Mesendoderm (in vitro differentiated cells): Measurements from ENCODE around the gene PLEKHA8.
A peak's percentile ranks its signal among the peaks of the same experiment; 100 is the strongest.

Source experiments
- DNase-seq: peaks from one replicate; pipeline ENCODE4 v3.0.0; 2013
- H2AK5ac ChIP-seq: 2 replicates; pipeline ENCODE4 v1.6.1; 2013; ENCODE audit warnings: low read length, inconsistent platforms
- H2BK120ac ChIP-seq: 2 replicates; pipeline ENCODE4 v1.6.1; 2013; ENCODE audit warnings: low read depth, mild to moderate bottlenecking, low read length, moderate library complexity, mixed read lengths
- H2BK15ac ChIP-seq: replicated peaks from 2 replicates; pipeline ENCODE4 v1.6.1; 2013; ENCODE audit warnings: low read depth, mild to moderate bottlenecking, moderate library complexity
- H2BK5ac ChIP-seq: 2 replicates; pipeline ENCODE4 v1.6.1; 2013; ENCODE audit warnings: low read length, inconsistent platforms
- H3K18ac ChIP-seq: 2 replicates; pipeline ENCODE4 v1.6.1; 2013; ENCODE audit warnings: mild to moderate bottlenecking, low read length, mixed read lengths
- H3K23ac ChIP-seq: one replicate; pipeline ENCODE4 v1.6.1; 2013; ENCODE audit warnings: low read length
- H3K27ac ChIP-seq: 2 replicates; pipeline ENCODE4 v1.5.1; 2013; ENCODE audit warnings: low read depth, mild to moderate bottlenecking, inconsistent platforms, low read length, moderate library complexity
- H3K27me3 ChIP-seq: 2 replicates; pipeline ENCODE4 v1.6.1; 2013; ENCODE audit warnings: low read length, control low read depth, mild to moderate bottlenecking, inconsistent platforms; ENCODE audit not compliant: insufficient read depth, poor library complexity
- H3K36me3 ChIP-seq: 2 replicates; pipeline ENCODE4 v1.6.1; 2013; ENCODE audit warnings: low read length, inconsistent platforms; ENCODE audit not compliant: control insufficient read depth, insufficient read depth
- H3K4ac ChIP-seq: one replicate; pipeline ENCODE4 v1.6.1; 2013; ENCODE audit warnings: low read depth, mild to moderate bottlenecking, low read length, moderate library complexity
- H3K4me1 ChIP-seq: 2 replicates; pipeline ENCODE4 v1.6.1; 2013; ENCODE audit warnings: low read depth, low read length, inconsistent platforms; ENCODE audit not compliant: control insufficient read depth
- H3K4me2 ChIP-seq: 2 replicates; pipeline ENCODE4 v1.6.1; 2013; ENCODE audit warnings: low read length
- H3K4me3 ChIP-seq: 2 replicates; pipeline ENCODE4 v1.5.1; 2013; ENCODE audit warnings: mild to moderate bottlenecking, low read length
- H3K56ac ChIP-seq: one replicate; pipeline ENCODE4 v1.6.1; 2013; ENCODE audit warnings: low read length
- H3K79me1 ChIP-seq: 2 replicates; pipeline ENCODE4 v1.6.1; 2013; ENCODE audit warnings: low read length, inconsistent platforms
- H3K79me2 ChIP-seq: 2 replicates; pipeline ENCODE4 v1.6.1; 2013; ENCODE audit warnings: mild to moderate bottlenecking, low read length; ENCODE audit not compliant: control insufficient read depth, insufficient read depth
- H3K9ac ChIP-seq: 2 replicates; pipeline ENCODE4 v1.6.1; 2013; ENCODE audit warnings: low read length, inconsistent platforms
- H4K5ac ChIP-seq: one replicate; pipeline ENCODE4 v1.6.1; 2013; ENCODE audit warnings: low read length
- H4K8ac ChIP-seq: one replicate; pipeline ENCODE4 v1.6.1; 2013; ENCODE audit warnings: low read depth, mild to moderate bottlenecking, control low read depth, low read length, moderate library complexity
- WGBS: extraction: QIAGEN DNeasy Blood & Tissue Kit; methylation state at CpG from one replicate; pipeline ENCODE4 v1.1.7; 2013; ENCODE audit warnings: low lambda C conversion rate, missing lambda C conversion rate; ENCODE audit not compliant: insufficient coverage; ENCODE audit errors: extremely low coverage; 5-methylcytosine and 5-hydroxymethylcytosine counted together

PLEKHA8 gene

DNA sequence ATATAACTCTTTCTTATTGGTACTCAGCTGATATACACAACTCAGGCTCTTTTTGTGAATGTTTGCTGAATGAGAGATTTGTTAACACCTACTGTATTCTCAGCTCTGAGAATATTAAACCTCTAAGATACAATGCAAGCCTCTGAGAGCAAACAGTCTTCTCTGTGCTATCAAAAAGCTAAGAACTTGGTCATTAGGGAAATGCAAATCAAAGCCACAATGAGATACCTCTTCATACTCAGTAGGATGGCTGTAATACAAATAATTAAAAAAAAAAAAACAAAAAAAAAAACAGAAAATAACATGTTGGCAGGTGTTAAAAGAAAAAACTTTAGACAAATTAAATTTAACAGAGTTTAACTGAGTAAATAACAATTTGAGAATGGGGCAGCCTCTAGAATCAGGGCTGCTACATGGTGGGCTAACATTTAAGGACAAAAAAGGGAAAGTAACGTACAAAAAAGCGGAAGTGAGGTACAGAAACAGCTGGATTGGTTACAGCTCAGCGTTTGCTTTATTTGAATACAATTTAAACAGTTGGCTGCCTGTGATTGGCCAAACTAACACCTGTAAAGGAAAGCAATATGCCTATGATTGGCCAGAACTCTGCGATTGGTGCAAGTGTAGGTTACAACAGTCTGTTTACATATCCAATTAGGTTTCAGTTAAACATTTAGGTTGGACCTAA, 91.8 kb downstream of the PLEKHA8 start:
- Histone ChIP-seq H4K5ac (no peak overlapping the region), H3K9ac (no peak overlapping the region), H2BK120ac (no peak overlapping the region), H2BK15ac (no peak overlapping the region), H3K23ac (no peak overlapping the region), H3K56ac (no peak overlapping the region), H3K79me1 (no peaks in the 10 kb centered on the region), H4K8ac (no peak overlapping the region), H3K4me3 (no peak overlapping the region), H3K27me3 (no peaks in the 10 kb centered on the region), H3K4me1 (no peaks in the 10 kb centered on the region), H3K79me2 (no peaks in the 10 kb centered on the region), H3K36me3 (no peaks in the 10 kb centered on the region), H3K18ac (no peak overlapping the region), H2AK5ac (no peak overlapping the region), H3K4ac (no peak overlapping the region), H3K27ac (no peak overlapping the region), H3K4me2 (no peak overlapping the region), H2BK5ac (no peak overlapping the region)
- DNase-seq: no peak
- WGBS: no CpG with 5 or more reads among the region's 4 CpGs

DNA sequence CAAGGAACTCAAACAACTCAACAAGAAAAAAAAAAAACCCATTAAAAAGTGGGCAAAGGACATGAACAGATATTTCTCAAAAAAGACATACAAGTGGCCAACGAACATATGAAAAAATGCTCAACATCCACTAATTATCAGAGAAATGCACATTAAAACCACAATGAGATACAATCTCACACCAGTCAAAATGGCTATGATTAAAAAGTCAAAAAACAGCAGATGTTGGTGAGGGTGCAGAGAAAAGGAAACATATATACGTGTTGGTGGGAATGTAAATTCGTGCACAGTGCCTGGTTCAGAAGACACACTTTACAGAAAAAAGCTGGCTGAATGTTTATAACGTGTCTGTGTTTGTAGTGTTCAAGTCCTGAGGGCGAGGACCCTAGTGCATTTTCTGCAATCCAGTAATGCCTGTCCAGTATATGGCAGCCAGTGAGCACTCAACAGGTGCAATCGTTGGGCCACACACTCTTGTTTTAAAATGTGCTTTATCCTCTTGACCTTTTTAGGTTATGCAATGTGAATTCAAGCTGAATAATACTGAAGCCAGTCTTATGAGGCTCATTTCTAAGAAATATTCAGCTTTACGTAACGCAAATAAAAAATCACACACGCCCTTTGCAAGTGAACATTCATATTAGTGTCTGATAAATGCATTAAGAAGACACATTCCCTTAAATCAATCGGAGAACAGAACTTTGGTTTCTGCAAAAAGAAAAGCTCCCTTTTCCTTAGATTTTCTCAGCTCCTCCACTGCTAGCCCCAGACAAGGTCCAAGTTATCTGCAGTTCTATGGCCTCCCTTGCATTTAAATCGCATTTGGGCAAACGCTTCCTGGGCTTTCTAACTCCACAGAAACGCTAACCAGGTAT, 105.8 kb downstream of the PLEKHA8 start:
- no peak overlapping the region for H2AK5ac ChIP-seq
- H3K36me3 ChIP-seq: no peaks in the 10 kb centered on the region
- H2BK15ac ChIP-seq: no peak overlapping the region
- peaks cover 3% of the 10 kb centered on the region for H3K27me3 ChIP-seq
- no peak overlapping the region for H4K5ac ChIP-seq
- H3K56ac ChIP-seq: peak overlapping the region; percentile 75
- H3K4me2 ChIP-seq: peak overlapping the region; percentile 90
- H3K9ac ChIP-seq: peak overlapping the region; percentile 60
- no peaks in the 10 kb centered on the region for H3K79me1 ChIP-seq
- no peak for DNase-seq
- H3K4ac ChIP-seq: no peak overlapping the region
- no peak overlapping the region for H3K23ac ChIP-seq
- peak overlapping the region; percentile 66 for H3K18ac ChIP-seq
- H3K4me3 ChIP-seq: peak overlapping the region; percentile 47
- H3K27ac ChIP-seq: no peak overlapping the region
- no peak overlapping the region for H4K8ac ChIP-seq
- no peaks in the 10 kb centered on the region for H3K79me2 ChIP-seq
- H2BK120ac ChIP-seq: no peak overlapping the region
- no peak overlapping the region for H2BK5ac ChIP-seq
- H3K4me1 ChIP-seq: no peaks in the 10 kb centered on the region
- WGBS: no CpG with 5 or more reads among the region's 13 CpGs

DNA sequence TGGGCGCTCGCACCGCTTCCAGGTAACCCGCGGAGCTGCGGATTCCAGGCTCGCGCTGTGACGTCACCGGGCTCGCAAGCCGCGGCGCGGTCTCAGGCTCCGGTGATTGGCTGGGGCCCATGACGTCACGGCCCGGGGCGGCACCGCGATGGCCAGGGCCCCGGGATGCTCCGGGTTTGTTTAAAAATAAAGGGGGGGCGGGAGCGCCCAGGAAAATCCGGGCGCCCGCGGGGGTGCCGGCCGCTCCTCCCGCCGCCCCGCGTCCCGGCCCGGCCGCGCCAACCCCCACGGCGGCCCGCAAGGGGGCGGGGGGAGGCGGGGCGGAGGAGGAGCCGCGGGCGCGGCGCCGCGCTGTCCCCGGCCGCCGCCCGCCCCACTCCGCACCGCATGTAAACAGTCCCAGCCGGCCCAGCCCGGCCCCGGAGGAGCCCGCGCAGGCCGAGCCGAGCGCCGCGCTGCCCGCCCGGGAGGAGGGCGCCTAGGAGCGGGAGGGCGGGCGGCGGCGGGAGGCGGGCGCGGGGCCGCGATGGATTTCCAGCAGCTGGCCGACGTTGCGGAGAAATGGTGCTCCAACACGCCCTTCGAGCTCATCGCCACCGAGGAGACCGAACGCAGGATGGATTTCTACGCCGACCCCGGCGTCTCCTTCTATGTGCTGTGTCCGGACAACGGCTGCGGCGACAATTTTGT, 106.5 kb downstream of the PLEKHA8 start, which contains the start of gene MTURN:
TSS of gene MTURN (plus strand) at position 376 of the 690 bp plus-strand sequence. CDS start at position 527, 151 bp downstream.
- no peak within 1 kb of the TSS for H3K27ac ChIP-seq

DNA sequence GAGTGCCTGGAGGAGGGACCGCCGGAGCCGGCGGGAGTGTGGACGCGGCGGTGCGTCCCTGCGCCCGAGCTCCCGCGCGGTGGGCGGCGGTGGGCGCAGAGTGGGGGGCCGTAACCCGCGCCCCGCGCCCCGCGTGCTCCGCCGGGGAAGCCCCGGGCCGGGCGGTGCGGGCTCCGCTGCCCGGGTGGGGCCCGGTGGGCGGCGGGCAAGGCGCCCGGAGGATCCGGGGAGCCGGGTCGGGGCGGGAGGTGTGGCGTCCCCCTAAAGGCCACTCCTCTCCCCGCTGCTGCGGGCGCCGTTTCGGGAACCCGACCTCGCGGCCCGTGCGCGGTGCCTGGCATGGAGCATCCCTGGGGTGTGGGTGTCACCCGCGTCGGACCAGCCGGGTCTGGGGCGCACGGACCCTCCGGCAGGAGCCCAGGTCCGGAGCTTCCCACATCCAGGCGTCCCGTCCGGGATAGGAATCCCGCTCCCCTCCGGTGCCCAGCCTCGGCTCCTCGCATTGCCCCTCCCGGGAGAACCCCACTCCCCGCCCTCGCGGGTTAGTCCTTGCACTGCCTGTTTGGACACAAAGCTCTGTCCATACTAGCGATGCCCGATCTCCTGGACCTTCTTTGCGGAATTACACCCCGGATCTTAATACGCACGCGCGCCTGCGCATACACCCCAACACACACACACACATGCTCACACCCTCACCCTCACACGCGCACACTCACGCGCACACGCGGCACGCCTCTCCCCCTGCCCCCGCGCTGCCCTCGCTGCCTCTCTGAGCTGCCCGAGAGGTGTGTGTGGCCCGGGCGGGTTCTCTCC, 107.3 kb downstream of the PLEKHA8 start:
- Histone ChIP-seq H2BK15ac (no peak overlapping the region), H3K36me3 (no peaks in the 10 kb centered on the region), H3K4me3 (peak overlapping the region; percentile 61), H3K18ac (no peak overlapping the region), H3K79me2 (no peaks in the 10 kb centered on the region), H2BK5ac (no peak overlapping the region), H3K4me1 (no peaks in the 10 kb centered on the region), H3K27me3 (peaks cover 3% of the 10 kb centered on the region), H3K56ac (peak overlapping the region; percentile 82), H3K23ac (no peak overlapping the region), H3K27ac (no peak overlapping the region), H4K8ac (no peak overlapping the region), H2BK120ac (no peak overlapping the region), H3K9ac (peak overlapping the region; percentile 67), H3K79me1 (no peaks in the 10 kb centered on the region), H2AK5ac (no peak overlapping the region), H4K5ac (no peak overlapping the region), H3K4me2 (peak overlapping the region; percentile 99), H3K4ac (no peak overlapping the region)
- no CpG with 5 or more reads among the region's 93 CpGs for WGBS
- DNase-seq: no peak

More for the DNA sequence above, 106.5 kb downstream of the PLEKHA8 start, which contains the start of gene MTURN:
- Histone ChIP-seq H4K5ac (no peak within 1 kb of the TSS), H3K56ac (peak within 1 kb of the TSS; percentile 82), H3K79me1 (no peaks in the 10 kb centered on the region), H3K79me2 (no peaks in the 10 kb centered on the region), H3K4ac (no peak within 1 kb of the TSS), H3K23ac (no peak within 1 kb of the TSS), H2BK15ac (no peak within 1 kb of the TSS), H3K27me3 (peaks cover 3% of the 10 kb centered on the region), H4K8ac (no peak within 1 kb of the TSS), H3K4me3 (peak within 1 kb of the TSS; percentile 61), H3K4me1 (no peaks in the 10 kb centered on the region), H3K9ac (peak within 1 kb of the TSS; percentile 67), H3K4me2 (peak within 1 kb of the TSS; percentile 99), H2BK120ac (no peak within 1 kb of the TSS), H3K18ac (peak within 1 kb of the TSS; percentile 66), H2AK5ac (no peak within 1 kb of the TSS), H3K36me3 (no peaks in the 10 kb centered on the region), H2BK5ac (no peak within 1 kb of the TSS)
- peak; percentile 91 for DNase-seq
- no CpG with 5 or more reads among the region's 99 CpGs for WGBS

DNA sequence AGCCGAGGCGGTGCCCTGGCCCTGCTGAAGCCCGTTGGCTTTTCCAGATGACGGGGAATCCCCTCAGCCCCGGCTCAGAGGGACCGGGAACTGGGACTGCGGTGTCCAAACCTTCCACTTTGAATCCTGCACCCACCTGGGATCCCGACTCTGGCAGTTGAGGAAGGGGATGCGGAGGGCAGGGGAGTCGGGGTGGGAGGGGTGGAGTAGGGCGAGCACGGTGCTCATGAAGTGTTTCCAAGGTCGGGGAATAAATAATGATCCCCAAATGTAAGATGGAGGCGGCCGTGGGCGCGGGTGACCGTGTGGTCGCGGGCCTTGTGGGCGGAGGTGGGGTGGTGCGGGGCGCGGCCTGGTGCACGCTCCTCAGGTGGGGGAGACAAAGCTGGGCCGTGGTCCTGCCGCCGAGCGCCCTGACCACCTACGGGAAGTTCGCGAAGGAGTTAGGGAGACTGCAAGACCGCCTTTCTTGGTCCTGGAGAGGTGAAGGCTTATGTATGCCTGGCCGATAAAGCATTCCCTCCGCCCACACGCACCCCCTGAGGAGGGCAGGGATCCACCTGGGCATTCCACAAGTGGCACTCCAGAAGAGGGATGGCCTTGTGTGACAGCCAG, 108.0 kb downstream of the PLEKHA8 start:
- no peak overlapping the region for H2BK5ac ChIP-seq
- H3K27ac ChIP-seq: no peak overlapping the region
- H3K36me3 ChIP-seq: no peaks in the 10 kb centered on the region
- H3K27me3 ChIP-seq: peaks cover 3% of the 10 kb centered on the region
- no peak overlapping the region for H4K5ac ChIP-seq
- peak overlapping the region; percentile 67 for H3K9ac ChIP-seq
- no peak overlapping the region for H4K8ac ChIP-seq
- H3K23ac ChIP-seq: no peak overlapping the region
- no peak overlapping the region for H2BK15ac ChIP-seq
- DNase-seq: no peak
- no peaks in the 10 kb centered on the region for H3K79me1 ChIP-seq
- H3K18ac ChIP-seq: no peak overlapping the region
- H3K79me2 ChIP-seq: no peaks in the 10 kb centered on the region
- no peaks in the 10 kb centered on the region for H3K4me1 ChIP-seq
- WGBS: no CpG with 5 or more reads among the region's 36 CpGs
- peak overlapping the region; percentile 61 for H3K4me3 ChIP-seq
- H3K4me2 ChIP-seq: peak overlapping the region; percentile 99
- H2AK5ac ChIP-seq: no peak overlapping the region
- H3K56ac ChIP-seq: peak overlapping the region; percentile 82
- no peak overlapping the region for H3K4ac ChIP-seq
- H2BK120ac ChIP-seq: no peak overlapping the region
